ENCODE data around the gene SIPA1L2. TPM values are rescaled to one million over a fixed set of nuclear protein-coding genes. Genes with fewer than 3 reads are reported as not detected.
A peak's percentile ranks its signal among the peaks of the same experiment; 100 is the strongest.

Gene SIPA1L2
- total and polyA plus RNA-seq, 10 donors, result 1.1 to 67.7 (median 27.7) TPM

DNA sequence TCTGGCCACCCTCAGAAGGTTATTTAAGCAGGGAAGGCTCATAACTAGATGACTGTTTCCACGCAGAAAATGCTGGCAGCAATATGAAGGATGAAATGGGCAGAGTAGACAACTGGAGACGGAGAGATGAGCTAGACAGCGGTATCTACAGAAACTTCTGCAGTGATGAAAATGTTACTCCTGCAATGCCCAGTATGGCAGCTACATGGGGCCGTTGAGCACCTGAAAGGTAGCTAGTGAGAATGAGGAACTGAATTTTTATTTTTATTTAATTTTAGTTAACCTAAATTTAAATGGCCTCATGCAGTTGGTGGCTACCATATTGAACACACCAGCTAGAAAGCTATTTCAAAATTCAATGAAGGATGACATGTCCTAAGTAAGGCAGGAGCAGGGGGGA lies 27.3 kb downstream of the SIPA1L2 start:
- no peak for DNase-seq
- Histone ChIP-seq H3K4me3 (no peak overlapping the region), H3K9me3 (no peaks in the 10 kb centered on the region), H3K4me1 (peaks cover 0 to 34% (median 29%) of the 10 kb centered on the region in 6 donors), H3K36me3 (no peaks in the 10 kb centered on the region), H3K27ac (no peak overlapping the region), H3K27me3 (replicated peaks in 1 of 7) (no peaks in the 10 kb centered on the region)
- 84 to 91% (median 86%) methylated on average over 4 of the region's 4 CpGs for WGBS, 5 donors
- intact Hi-C loops (cut with DNase I; ENCODE audit: low total_unique reads), result no loop called here
- TF ChIP-seq CTCF (IDR thresholded peaks at IDR 0.05 in 8 of 11, conservative IDR thresholded peaks at IDR 0.05 in 3 of 11), result peak in 1 of 11 experiments; percentile 37
- TF ChIP-seq POLR2A (IDR thresholded peaks at IDR 0.05), result no peak
- TF ChIP-seq POLR2AphosphoS5 (IDR thresholded peaks at IDR 0.05), result no peak

DNA sequence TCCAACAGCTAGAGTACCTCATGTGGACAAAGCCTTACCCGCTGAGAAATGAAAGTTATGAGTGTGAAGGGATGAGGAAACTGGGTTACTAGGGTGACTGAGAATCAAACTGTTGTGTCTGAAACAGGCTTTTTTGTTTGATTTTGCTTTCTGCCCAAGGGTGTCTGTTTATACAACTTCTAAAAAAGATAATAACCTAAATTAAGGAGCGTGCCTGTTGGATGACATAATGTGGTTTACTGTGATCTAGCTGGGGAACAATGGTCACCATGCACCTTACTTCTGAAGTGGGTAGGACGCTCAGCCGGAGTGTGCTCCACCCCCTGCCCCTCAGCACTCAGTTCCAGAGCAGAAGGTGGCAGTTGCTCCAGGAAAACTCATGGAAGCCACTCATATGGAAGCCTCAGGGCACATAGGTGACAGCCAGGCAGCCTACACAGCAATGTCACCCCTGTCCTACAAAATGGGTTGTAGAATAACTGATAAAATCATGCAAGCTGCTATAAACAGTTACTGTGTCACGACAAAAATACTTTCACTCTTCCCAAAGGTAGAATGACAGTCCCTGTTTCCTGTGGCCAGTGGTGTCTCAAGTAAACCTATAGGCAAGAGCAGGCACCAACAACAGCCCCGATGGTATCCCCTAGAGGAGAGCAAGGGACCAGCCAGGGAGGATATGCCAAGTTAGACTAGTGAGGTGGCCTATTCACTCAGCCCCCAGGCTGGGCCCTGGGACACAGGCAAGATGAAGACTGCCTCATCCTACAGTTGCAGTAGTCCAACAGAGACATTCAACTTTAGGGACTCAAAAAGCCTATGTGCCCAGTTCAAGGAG lies 29.3 kb downstream of the SIPA1L2 start:
- intact Hi-C loops (cut with DNase I; ENCODE audit: low total_unique reads), result no loop called here
- Histone ChIP-seq H3K27me3 (replicated peaks in 1 of 7) (no peaks in the 10 kb centered on the region), H3K36me3 (no peaks in the 10 kb centered on the region), H3K27ac (peak overlapping the region in 5 of 8 donors; percentile 36 to 75 (median 44)), H3K9me3 (no peaks in the 10 kb centered on the region), H3K4me1 (peaks cover 5 to 46% (median 42%) of the 10 kb centered on the region in 6 donors), H3K4me3 (no peak overlapping the region)
- DNase-seq, result no peak
- WGBS, 5 donors, result 64 to 71% (median 68%) methylated on average over 5 to 6 of the region's 6 CpGs
- TF ChIP-seq CTCF (IDR thresholded peaks at IDR 0.05 in 8 of 11, conservative IDR thresholded peaks at IDR 0.05 in 3 of 11) (no peak), POLR2A (IDR thresholded peaks at IDR 0.05) (no peak), POLR2AphosphoS5 (IDR thresholded peaks at IDR 0.05) (no peak)

DNA sequence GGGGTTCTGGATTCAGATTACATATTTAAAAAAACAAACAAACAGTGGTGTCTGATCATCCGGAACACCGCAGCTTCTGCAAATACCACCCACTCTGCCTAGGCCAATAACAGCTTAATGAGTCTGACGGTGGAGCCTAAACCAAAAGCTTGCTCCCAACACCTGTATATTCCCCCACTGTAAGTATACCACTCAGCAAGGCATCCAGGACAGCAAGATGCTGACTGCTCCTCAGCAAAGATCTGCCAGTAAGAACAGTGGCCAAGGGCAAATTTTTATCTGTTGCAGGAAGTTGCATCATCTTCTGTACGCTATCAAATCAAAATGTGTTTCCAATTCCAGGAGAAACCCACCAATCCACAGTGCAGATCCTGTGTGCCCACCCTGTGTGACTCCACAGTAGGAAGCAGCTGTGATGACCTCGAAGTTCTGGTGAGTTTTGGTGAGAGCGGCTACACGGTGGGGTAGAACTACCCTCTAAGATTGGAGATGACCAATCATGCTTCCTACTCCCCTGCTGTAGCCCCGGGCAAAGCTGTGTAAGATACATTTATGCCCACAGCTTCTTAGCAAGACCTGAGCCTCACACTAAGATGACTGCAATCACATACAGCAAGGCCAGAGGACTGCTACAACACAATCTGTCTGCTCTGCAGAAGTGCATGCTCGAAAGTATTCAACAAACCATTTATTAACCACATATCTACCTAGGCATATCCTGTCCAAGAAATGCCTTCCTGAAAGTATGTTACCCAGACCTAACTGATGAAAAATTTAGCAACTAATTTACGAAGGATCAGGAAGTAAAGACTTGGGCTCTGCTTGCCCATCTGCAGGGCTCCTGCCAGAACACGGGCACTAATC lies 30.5 kb downstream of the SIPA1L2 start:
- no peak for DNase-seq
- H3K4me1 ChIP-seq, result peaks cover 7 to 46% (median 42%) of the 10 kb centered on the region in 6 donors
- H3K9me3 ChIP-seq, result no peaks in the 10 kb centered on the region
- H3K36me3 ChIP-seq, result no peaks in the 10 kb centered on the region
- H3K4me3 ChIP-seq, result peak overlapping the region in 1 of 8 donors; percentile 11
- intact Hi-C loops (cut with DNase I; ENCODE audit: low total_unique reads), result no loop called here
- TF ChIP-seq POLR2A (IDR thresholded peaks at IDR 0.05) (no peak), CTCF (IDR thresholded peaks at IDR 0.05 in 8 of 11, conservative IDR thresholded peaks at IDR 0.05 in 3 of 11) (no peak), POLR2AphosphoS5 (IDR thresholded peaks at IDR 0.05) (no peak)
- peak overlapping the region in 7 of 8 donors; percentile 16 to 75 (median 42) for H3K27ac ChIP-seq
- no peaks in the 10 kb centered on the region for H3K27me3 ChIP-seq (replicated peaks in 1 of 7)
- WGBS, 5 donors, result 39 to 69% (median 53%) methylated on average over 11 of the region's 11 CpGs

DNA sequence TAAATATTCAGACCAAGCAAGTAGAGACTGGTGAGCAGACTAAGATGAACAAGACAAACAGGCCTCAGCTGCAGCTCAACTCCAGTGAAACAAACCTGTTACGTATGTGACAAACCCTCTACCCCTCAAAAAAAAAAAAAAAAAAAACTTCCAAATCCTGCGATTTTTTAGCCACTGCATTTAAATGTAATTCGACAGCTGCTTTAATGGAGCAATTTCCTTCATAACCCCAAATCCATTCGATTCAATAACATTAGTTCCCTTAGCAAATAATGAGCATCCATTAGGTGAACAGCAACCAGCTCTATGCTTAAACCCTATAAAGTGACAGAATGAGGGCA lies 31.1 kb downstream of the SIPA1L2 start:
- Histone ChIP-seq H3K4me3 (no peak overlapping the region), H3K9me3 (no peaks in the 10 kb centered on the region), H3K36me3 (no peaks in the 10 kb centered on the region), H3K27me3 (replicated peaks in 1 of 7) (no peaks in the 10 kb centered on the region), H3K27ac (peak overlapping the region in 3 of 8 donors; percentile 44 to 75 (median 56)), H3K4me1 (peaks cover 9 to 46% (median 42%) of the 10 kb centered on the region in 6 donors)
- 64 to 91% (median 81%) methylated on average over 4 of the region's 4 CpGs for WGBS, 5 donors
- intact Hi-C loops (cut with DNase I; ENCODE audit: low total_unique reads), result no loop called here
- DNase-seq, result no peak
- TF ChIP-seq POLR2AphosphoS5 (IDR thresholded peaks at IDR 0.05), result no peak
- no peak for TF ChIP-seq CTCF (IDR thresholded peaks at IDR 0.05 in 8 of 11, conservative IDR thresholded peaks at IDR 0.05 in 3 of 11)
- no peak for TF ChIP-seq POLR2A (IDR thresholded peaks at IDR 0.05)

All from spleen (tissue), 11 donors.